Naive thymus-derived CD4-positive, alpha-beta T cell (primary cell): Measurements from ENCODE around the gene IP6K3. TPM values are rescaled to one million over a fixed set of nuclear protein-coding genes. Genes with fewer than 3 reads are reported as not detected.
A peak's percentile ranks its signal among the peaks of the same experiment; 100 is the strongest.

Experiments used
- ATAC-seq: fragments of 150-1000 bp; cut with Tn5 transposase; 2 replicates; pipeline ENCODE4 v1.10.0; 2021; ENCODE audit warnings: mild to moderate bottlenecking, moderate library complexity
- CTCF ChIA-PET: fragments of 350-600 bp; sonication (Branson Sonifier 250); formaldehyde crosslinking; loops from one replicate; lab custom pipeline; 2021; ENCODE audit warnings: antibody characterized with exemption; lab: Charles Lee
- POLR2A ChIA-PET: fragments of 350-600 bp; sonication (Branson Sonifier 250); formaldehyde crosslinking; loops from one replicate; lab custom pipeline; 2021; ENCODE audit warnings: antibody characterized with exemption, inconsistent platforms; lab: Charles Lee
- DNase-seq, 9 donors: peaks; one replicate each; pipeline versions ENCODE4 v3.0.0 to v3.0.0-alpha.2; 2020 to 2022; ENCODE audit warnings: mixed read lengths in 1 of 9
- H3K27ac ChIP-seq: one replicate; pipeline ENCODE4 v1.7.0; 2013; ENCODE audit warnings: mild to moderate bottlenecking, low read depth, low read length, moderate library complexity
- H3K27me3 ChIP-seq, 2 donors: one replicate each; pipeline ENCODE4 v1.7.0; 2013; ENCODE audit warnings: low read length in 2 of 2, mild to moderate bottlenecking in 2 of 2, moderate library complexity in 2 of 2; ENCODE audit not compliant: control insufficient read depth in 2 of 2, insufficient read depth in 2 of 2
- H3K36me3 ChIP-seq, 3 experiments: 1 replicate in 2 of 3; 2 replicates in 1 of 3; pipeline ENCODE4 v1.7.0; 2013; ENCODE audit warnings: low read length in 3 of 3, mild to moderate bottlenecking in 3 of 3, moderate library complexity in 1 of 3; ENCODE audit not compliant: insufficient read depth in 3 of 3, control insufficient read depth in 2 of 3
- H3K4me1 ChIP-seq, 2 donors: one replicate each; pipeline ENCODE4 v1.7.0; 2013; ENCODE audit warnings: low read length in 2 of 2, mild to moderate bottlenecking in 2 of 2, moderate library complexity in 1 of 2; ENCODE audit not compliant: control insufficient read depth in 2 of 2, insufficient read depth in 2 of 2
- H3K4me3 ChIP-seq: 2 replicates; pipeline ENCODE4 v1.7.0; 2013; ENCODE audit warnings: mild to moderate bottlenecking, low read length
- H3K9me3 ChIP-seq, 3 experiments: 1 replicate in 2 of 3; 2 replicates in 1 of 3; pipeline ENCODE4 v1.7.0; 2013; ENCODE audit warnings: low read length in 3 of 3; ENCODE audit not compliant: control insufficient read depth in 2 of 3
- H3K27ac Mint-ChIP-seq, 9 donors: one replicate each; pipeline ENCODE4 v1.8.0; 2020 to 2022; ENCODE audit warnings: mixed read lengths in 9 of 9, mild to moderate bottlenecking in 8 of 9, moderate library complexity in 5 of 9, inconsistent platforms in 2 of 9
- H3K27me3 Mint-ChIP-seq, 5 donors: one replicate each; pipeline ENCODE4 v1.8.0; 2021 to 2022; ENCODE audit warnings: mixed read lengths in 5 of 5, mild to moderate bottlenecking in 1 of 5
- H3K36me3 Mint-ChIP-seq, 5 donors: one replicate each; pipeline ENCODE4 v1.8.0; 2020 to 2022; ENCODE audit warnings: mixed read lengths in 5 of 5, mild to moderate bottlenecking in 3 of 5, inconsistent platforms in 1 of 5
- H3K4me1 Mint-ChIP-seq, 7 donors: one replicate each; pipeline ENCODE4 v1.8.0; 2020 to 2022; ENCODE audit warnings: mixed read lengths in 7 of 7, mild to moderate bottlenecking in 3 of 7, inconsistent platforms in 1 of 7
- H3K4me3 Mint-ChIP-seq, 10 donors: one replicate each; pipeline ENCODE4 v1.8.0; 2020 to 2022; ENCODE audit warnings: mild to moderate bottlenecking in 10 of 10, mixed read lengths in 10 of 10, moderate library complexity in 6 of 10, inconsistent platforms in 2 of 10
- H3K9me3 Mint-ChIP-seq, 11 donors: one replicate each; pipeline ENCODE4 v1.8.0; 2020 to 2022; ENCODE audit warnings: mixed read lengths in 11 of 11, mild to moderate bottlenecking in 4 of 11, inconsistent platforms in 1 of 11, moderate library complexity in 1 of 11
- intact Hi-C, 2 donors: fragments of 100-400 bp; cut with micrococcal nuclease; formaldehyde crosslinking; loops; one replicate each; pipeline ENCODE4 v1.15.1; 2023
- polyA plus RNA-seq, 2 donors: library from polyadenylated mRNA; unstranded; fragments of 300-500 nt; fragmentation: Illumina TruSeq; gene quantifications; one replicate each; pipeline ENCODE4 v1.2.3, GENCODE V29; 2021
- total RNA-seq, 6 experiments: library from RNA in 5 of 6; stranded (reverse) in 5 of 6; gene quantifications; 1 replicate in 5 of 6; 2 replicates in 1 of 6; pipeline ENCODE4 v1.2.3 and lab custom pipeline; 2021 to 2026

IP6K3 gene
- total and polyA plus RNA-seq, 7 experiments from 2014 or later, result not detected

DNA sequence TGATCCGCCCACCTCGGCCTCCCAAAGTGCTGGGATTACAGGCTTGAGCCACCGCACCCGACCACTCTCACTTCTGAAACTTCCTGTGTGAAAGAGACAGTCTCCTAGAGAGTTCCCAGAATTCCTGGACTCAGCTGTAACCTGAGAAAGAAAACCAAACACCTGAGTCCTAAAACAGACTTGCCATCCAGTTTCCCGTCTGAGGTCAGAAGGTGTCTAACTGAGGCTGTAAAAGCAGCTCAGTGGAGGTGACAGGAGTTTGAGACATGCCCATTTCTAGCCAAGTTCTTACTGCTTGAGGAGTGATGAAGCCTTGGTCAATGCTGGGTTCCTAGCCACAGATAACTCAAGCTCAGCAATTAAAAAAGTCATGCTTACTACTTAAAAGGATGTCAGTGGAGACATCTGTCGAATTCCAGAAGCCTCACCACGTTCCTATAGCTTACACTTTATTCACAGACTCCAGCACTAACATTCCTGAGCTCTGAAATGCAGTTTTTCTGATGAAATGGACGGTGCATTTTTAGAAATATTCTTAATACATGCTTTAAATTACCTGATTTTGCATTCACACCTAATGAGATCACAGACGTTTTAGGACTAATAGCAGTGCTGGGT is 41.3 kb downstream of the IP6K3 start:
- POLR2A ChIA-PET, result interaction anchor here (0.7 to 1.2 kb wide), 3 partner anchors 8 to 135 kb away, joined by 3 to 5 read pairs (median 5); no protein-coding TSS in a partner anchor
- H3K27me3 ChIP-seq, result no peaks in the 10 kb centered on the region
- Mint-ChIP-seq H3K27ac (peak overlapping the region in 1 of 9 donors; percentile 57), H3K4me3 (no peak overlapping the region), H3K27me3 (no peaks in the 10 kb centered on the region), H3K36me3 (peaks cover 0 to 20% (median 18%) of the 10 kb centered on the region in 5 donors), H3K9me3 (no peaks in the 10 kb centered on the region), H3K4me1 (peaks cover 17 to 51% (median 32%) of the 10 kb centered on the region in 7 donors)
- DNase-seq (no peak), ATAC-seq (no peak)
- no peak overlapping the region for H3K27ac ChIP-seq
- peaks cover 0 to 29% (median 6%) of the 10 kb centered on the region in 3 experiments for H3K36me3 ChIP-seq
- CTCF ChIA-PET, result interaction anchor here (0.9 kb wide), 1 partner anchor 115 kb away, joined by 3 read pairs; no protein-coding TSS in a partner anchor
- intact Hi-C loops, result no loop called here
- H3K9me3 ChIP-seq, result no peaks in the 10 kb centered on the region
- peaks cover 1 to 3% of the 10 kb centered on the region in 2 donors for H3K4me1 ChIP-seq
- H3K4me3 ChIP-seq, result no peak overlapping the region

DNA sequence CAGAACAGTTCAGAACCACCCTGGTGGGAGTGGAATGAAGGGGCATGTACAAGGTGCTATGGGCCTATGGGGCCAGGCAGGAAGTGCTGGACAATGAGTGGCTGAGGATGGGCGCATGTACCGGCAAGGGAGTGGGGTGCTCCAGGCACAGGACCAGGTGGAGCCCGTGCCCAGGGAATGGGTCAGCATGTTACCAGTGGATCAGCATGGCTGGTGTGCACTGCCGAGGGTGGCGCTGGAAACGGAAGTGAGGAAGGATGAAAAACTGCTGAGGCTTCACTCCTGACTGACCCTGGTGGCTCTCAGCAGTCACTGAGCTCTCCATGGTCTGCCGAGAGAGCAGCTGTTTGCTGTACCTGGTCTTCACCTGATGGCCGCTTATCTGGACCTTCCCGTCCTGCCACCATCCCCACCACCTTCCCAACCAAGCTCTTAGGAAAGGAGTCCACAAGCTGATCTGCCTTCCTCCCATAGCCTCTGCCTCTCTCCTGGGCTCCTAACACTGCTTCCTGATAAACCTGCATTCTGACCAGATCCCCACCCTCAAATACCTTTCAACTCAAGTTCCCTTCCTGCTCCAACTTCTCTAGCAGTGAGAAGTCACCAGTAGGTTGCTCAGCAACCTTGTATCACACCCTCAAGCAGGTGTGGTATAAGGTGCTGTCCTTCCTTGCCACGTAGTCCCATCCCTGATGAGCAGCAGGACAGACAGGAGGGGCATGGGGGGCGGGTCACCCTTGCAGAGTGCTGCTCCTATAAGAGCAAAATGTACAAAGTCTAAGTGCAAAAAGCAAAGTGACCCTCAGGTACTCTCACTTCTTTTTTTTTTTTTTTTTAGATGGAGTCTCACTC is 42.3 kb downstream of the IP6K3 start:
- ChIA-PET POLR2A (no interaction called here), CTCF (no interaction called here)
- Histone ChIP-seq H3K27ac (no peak overlapping the region), H3K4me1 (no peaks in the 10 kb centered on the region), H3K9me3 (no peaks in the 10 kb centered on the region), H3K27me3 (no peaks in the 10 kb centered on the region), H3K4me3 (no peak overlapping the region), H3K36me3 (peaks cover 0 to 29% (median 6%) of the 10 kb centered on the region in 3 experiments)
- Mint-ChIP-seq H3K27ac (peak overlapping the region in 1 of 9 donors; percentile 72), H3K4me3 (no peak overlapping the region), H3K9me3 (no peaks in the 10 kb centered on the region), H3K4me1 (peaks cover 15 to 50% (median 30%) of the 10 kb centered on the region in 7 donors), H3K36me3 (peaks cover 0 to 18% (median 14%) of the 10 kb centered on the region in 5 donors), H3K27me3 (no peaks in the 10 kb centered on the region)
- intact Hi-C loops, result loop anchor here in 1 of 2 donors (5.0 kb wide), 1 partner anchor 37 kb away; no protein-coding TSS in a partner anchor
- no peak for ATAC-seq
- no peak for DNase-seq

DNA sequence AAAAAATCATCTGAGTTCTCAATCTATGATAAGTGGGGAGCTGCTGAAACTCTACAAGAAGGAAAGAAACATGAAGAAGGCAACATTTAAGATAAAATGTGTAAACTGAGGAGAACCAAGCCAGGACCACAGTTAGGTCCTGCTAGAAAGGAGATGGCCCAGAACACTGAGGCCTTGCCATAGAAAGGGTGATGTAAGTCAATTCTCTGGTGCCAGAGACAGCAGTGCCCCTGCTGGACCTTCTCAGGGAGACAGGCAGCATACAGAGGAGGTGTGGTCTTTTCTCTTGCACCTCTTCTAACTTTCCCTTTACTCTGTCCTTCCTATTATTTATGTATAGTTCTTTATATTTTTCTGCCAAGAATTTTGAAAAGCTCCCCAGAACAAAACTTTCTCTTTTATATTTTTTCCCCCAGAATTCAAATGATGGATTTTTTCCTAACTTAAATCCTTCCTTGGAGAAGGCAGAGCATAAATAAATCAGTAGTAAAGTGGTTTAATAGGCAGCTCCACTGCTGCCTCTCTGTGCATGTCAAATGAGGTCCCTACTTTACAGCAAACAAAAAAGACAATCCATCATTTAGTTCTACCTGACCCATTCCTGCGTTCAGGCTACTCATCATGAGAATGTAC is 44.2 kb downstream of the IP6K3 start:
- ChIA-PET POLR2A (interaction anchor here (0.6 to 0.8 kb wide), 2 partner anchors 8 to 111 kb away, joined by 3 to 4 read pairs; no protein-coding TSS in a partner anchor), CTCF (interaction anchor here (0.8 to 4.0 kb wide), 3 partner anchors 8 to 116 kb away, joined by 3 to 37 read pairs (median 16); partner anchors contain the start of gene UQCC2)
- H3K4me3 Mint-ChIP-seq, result no peak overlapping the region
- H3K9me3 ChIP-seq, result no peaks in the 10 kb centered on the region
- no peak overlapping the region for H3K27ac ChIP-seq
- H3K27me3 Mint-ChIP-seq, result no peaks in the 10 kb centered on the region
- H3K4me1 ChIP-seq, result peaks cover under 1 to 17% of the 10 kb centered on the region in 2 donors
- peaks cover 0 to 10% (median 4%) of the 10 kb centered on the region in 5 donors for H3K36me3 Mint-ChIP-seq
- no peaks in the 10 kb centered on the region for H3K9me3 Mint-ChIP-seq
- H3K36me3 ChIP-seq, result peaks cover 0 to 16% (median 6%) of the 10 kb centered on the region in 3 experiments
- H3K4me1 Mint-ChIP-seq, result peaks cover 12 to 50% (median 28%) of the 10 kb centered on the region in 7 donors
- H3K27me3 ChIP-seq, result no peaks in the 10 kb centered on the region
- DNase-seq (peak in 1 of 9 donors; percentile 42), ATAC-seq (peak; percentile 71)
- intact Hi-C loops, result loop anchor here in 1 of 2 donors (5.0 kb wide), 1 partner anchor 35 kb away; no protein-coding TSS in a partner anchor
- no peak overlapping the region for H3K4me3 ChIP-seq
- H3K27ac Mint-ChIP-seq, result no peak overlapping the region

DNA sequence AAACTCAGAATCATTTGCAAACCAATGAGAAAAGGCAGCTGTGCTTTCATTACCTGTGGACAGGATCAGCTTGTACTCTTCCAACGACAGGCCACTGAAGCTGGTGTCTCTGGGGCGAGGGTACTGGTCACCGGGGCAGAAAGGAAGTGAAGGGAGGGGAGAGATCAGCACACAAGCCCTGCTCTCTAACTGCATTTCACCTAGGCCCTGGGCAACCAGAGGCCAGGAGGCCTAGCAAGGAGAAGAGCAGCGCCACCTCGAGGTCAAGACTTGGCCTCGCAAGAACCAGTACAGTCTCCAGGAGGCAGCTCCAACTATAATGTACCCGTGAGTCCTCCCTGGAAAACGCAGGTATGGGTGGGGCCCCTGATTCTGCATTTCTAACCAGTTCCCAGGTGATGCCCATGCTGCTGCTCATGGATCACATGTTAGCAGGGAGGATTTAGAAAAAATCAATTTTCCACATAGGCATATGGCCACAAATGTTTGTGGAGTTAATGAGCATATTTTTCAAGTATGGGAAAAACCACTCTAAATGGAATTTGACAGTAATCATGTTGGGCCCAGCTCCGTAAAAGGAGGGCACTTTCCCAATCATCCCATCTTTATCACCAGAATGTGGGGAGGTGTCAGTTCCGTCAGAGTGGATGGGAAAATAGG is 46.2 kb downstream of the IP6K3 start:
- H3K4me3 ChIP-seq, result no peak overlapping the region
- Mint-ChIP-seq H3K4me1 (peaks cover 21 to 59% (median 44%) of the 10 kb centered on the region in 7 donors), H3K27ac (peak overlapping the region; percentile 53 to 93 (median 84)), H3K27me3 (no peaks in the 10 kb centered on the region), H3K4me3 (peak overlapping the region in 1 of 10 donors; percentile 32), H3K9me3 (no peaks in the 10 kb centered on the region), H3K36me3 (peaks cover 0 to 10% (median 6%) of the 10 kb centered on the region in 5 donors)
- peaks cover 19 to 37% of the 10 kb centered on the region in 2 donors for H3K4me1 ChIP-seq
- intact Hi-C loops, result loop anchor here (1.0 to 5.0 kb wide), 3 partner anchors 33 to 115 kb away; no protein-coding TSS in a partner anchor
- CTCF ChIA-PET, result interaction anchor here (0.8 to 4.0 kb wide), 16 partner anchors 10 to 400 kb away, joined by 3 to 37 read pairs (median 4); partner anchors contain the start of genes BAK1 and UQCC2
- peak overlapping the region; percentile 38 for H3K27ac ChIP-seq
- ATAC-seq (peak; percentile 78), DNase-seq (peak; percentile 51 to 76 (median 71))
- POLR2A ChIA-PET, result interaction anchor here (0.7 to 1.8 kb wide), 9 partner anchors 11 to 121 kb away, joined by 3 to 9 read pairs (median 3); partner anchors contain the start of genes BAK1, LEMD2 and UQCC2
- no peaks in the 10 kb centered on the region for H3K27me3 ChIP-seq
- peaks cover 0 to 18% (median 6%) of the 10 kb centered on the region in 3 experiments for H3K36me3 ChIP-seq
- no peaks in the 10 kb centered on the region for H3K9me3 ChIP-seq

DNA sequence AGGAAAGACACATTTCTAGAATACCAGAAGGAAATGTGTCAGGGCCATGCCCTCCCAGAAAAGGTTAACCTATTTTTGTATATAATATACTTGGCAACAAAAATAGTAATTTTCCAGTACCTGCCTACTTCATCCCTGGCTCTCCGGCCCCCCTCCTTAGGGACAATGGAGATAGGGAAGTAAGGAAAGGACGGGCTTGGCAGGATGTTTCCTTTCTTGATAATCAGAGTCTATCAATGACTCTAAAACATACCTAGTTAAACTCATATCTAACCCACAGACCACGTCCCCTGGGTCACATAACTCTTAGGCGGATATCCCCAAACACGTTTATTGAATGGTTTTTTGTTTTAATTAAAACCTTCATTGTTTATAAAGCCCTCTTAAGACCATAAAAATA is 47.0 kb downstream of the IP6K3 start:
- peaks cover 27 to 45% of the 10 kb centered on the region in 2 donors for H3K4me1 ChIP-seq
- peak overlapping the region; percentile 34 for H3K27ac ChIP-seq
- Mint-ChIP-seq H3K4me3 (peak overlapping the region in 1 of 10 donors; percentile 40), H3K4me1 (peaks cover 24 to 66% (median 52%) of the 10 kb centered on the region in 7 donors), H3K9me3 (no peaks in the 10 kb centered on the region), H3K27me3 (no peaks in the 10 kb centered on the region), H3K27ac (peak overlapping the region in 8 of 9 donors; percentile 70 to 100 (median 86)), H3K36me3 (peaks cover 0 to 10% (median 7%) of the 10 kb centered on the region in 5 donors)
- no peak for ATAC-seq
- no peak for DNase-seq
- intact Hi-C loops, result loop anchor here (1.0 to 10.0 kb wide), 4 partner anchors 32 to 275 kb away; partner anchors contain the start of gene SYNGAP1 (in 1 of the 2)
- no peak overlapping the region for H3K4me3 ChIP-seq
- H3K36me3 ChIP-seq, result peaks cover 0 to 23% (median 6%) of the 10 kb centered on the region in 3 experiments
- no peaks in the 10 kb centered on the region for H3K27me3 ChIP-seq
- POLR2A ChIA-PET, result interaction anchor here (0.7 to 1.8 kb wide), 3 partner anchors 11 to 114 kb away, joined by 3 to 9 read pairs (median 6); partner anchors contain the start of gene UQCC2
- no peaks in the 10 kb centered on the region for H3K9me3 ChIP-seq
- CTCF ChIA-PET, result interaction anchor here (1.5 to 4.0 kb wide), 7 partner anchors 11 to 399 kb away, joined by 4 to 37 read pairs (median 9); partner anchors contain the start of gene UQCC2
